Measurements from ENCODE around the gene PCDHGB3. TPM values are rescaled to one million over a fixed set of nuclear protein-coding genes. Genes with fewer than 3 reads are reported as not detected.
A peak's percentile ranks its signal among the peaks of the same experiment; 100 is the strongest.
"Not testable (repeated sequence)": the region's sequence is repeated elsewhere in the genome, so short reads cannot be mapped to it uniquely, and the experiment has no call there.

The PCDHGB3 gene
- total and polyA plus RNA-seq, 2 donors, result 1.4 to 7.3 TPM

- H3K4me3 ChIP-seq (ENCODE audit: low read depth, low read length); DNase-seq (ENCODE audit: extremely low spot score); H3K36me3 ChIP-seq (ENCODE audit: insufficient read depth); H3K27ac ChIP-seq (ENCODE audit: low read depth); H3K4me1 ChIP-seq (ENCODE audit: insufficient read depth): not testable (repeated sequence)
- WGBS, result 45% methylated on average over 25 of the region's 35 CpGs
Observed at GRCh38 chr5:141346017-141346416, 24.0 kb upstream of the PCDHGB3 start.

GRCh38 chr5:141349917-141350619 lies 20.0 kb upstream of the PCDHGB3 start, which contains the start of gene PCDHGB1:
Gene PCDHGB1, plus strand, starts transcription at chr5:141350099. Its CDS starts 162 bp downstream, at chr5:141350261.
- Histone ChIP-seq H3K36me3 (ENCODE audit: insufficient read depth) (no peaks in the 10 kb centered on the region), H3K4me3 (ENCODE audit: low read depth, low read length) (no peak within 1 kb of the TSS), H3K4me1 (ENCODE audit: insufficient read depth) (no peaks in the 10 kb centered on the region), H3K27ac (ENCODE audit: low read depth) (no peak within 1 kb of the TSS)
- 26% methylated on average over 29 of the region's 29 CpGs for WGBS
- no peak for DNase-seq (ENCODE audit: extremely low spot score)

GRCh38 chr5:141351591-141351990 lies 18.5 kb upstream of the PCDHGB3 start:
- 33% methylated on average over 32 of the region's 36 CpGs for WGBS
- H3K4me3 ChIP-seq (ENCODE audit: low read depth, low read length), result no peak overlapping the region
- no peak for DNase-seq (ENCODE audit: extremely low spot score)
- H3K27ac ChIP-seq (ENCODE audit: low read depth), result no peak overlapping the region
- no peaks in the 10 kb centered on the region for H3K4me1 ChIP-seq (ENCODE audit: insufficient read depth)
- H3K36me3 ChIP-seq (ENCODE audit: insufficient read depth), result no peaks in the 10 kb centered on the region

GRCh38 chr5:141354900-141355469 lies 15.1 kb upstream of the PCDHGB3 start, which contains the start of gene PCDHGA4:
Gene PCDHGA4, plus strand, starts transcription at chr5:141355021. Its CDS starts 87 bp downstream, at chr5:141355108.
- no peaks in the 10 kb centered on the region for H3K36me3 ChIP-seq (ENCODE audit: insufficient read depth)
- H3K4me1 ChIP-seq (ENCODE audit: insufficient read depth), result no peaks in the 10 kb centered on the region
- WGBS, result 14% methylated on average over 29 of the region's 29 CpGs
- no peak for DNase-seq (ENCODE audit: extremely low spot score)
- peak within 1 kb of the TSS; percentile 10 for H3K4me3 ChIP-seq (ENCODE audit: low read depth, low read length)
- no peak within 1 kb of the TSS for H3K27ac ChIP-seq (ENCODE audit: low read depth)

- WGBS, result 49% methylated on average over 24 of the region's 24 CpGs
- H3K36me3 ChIP-seq (ENCODE audit: insufficient read depth), result no peaks in the 10 kb centered on the region
- DNase-seq (ENCODE audit: extremely low spot score), result no peak
- no peaks in the 10 kb centered on the region for H3K4me1 ChIP-seq (ENCODE audit: insufficient read depth)
- H3K27ac ChIP-seq (ENCODE audit: low read depth), result no peak overlapping the region
- no peak overlapping the region for H3K4me3 ChIP-seq (ENCODE audit: low read depth, low read length)
Observed at GRCh38 chr5:141355641-141356040, 14.4 kb upstream of the PCDHGB3 start.

GRCh38 chr5:141356133-141356532 lies 13.9 kb upstream of the PCDHGB3 start:
- Histone ChIP-seq H3K27ac (ENCODE audit: low read depth) (no peak overlapping the region), H3K36me3 (ENCODE audit: insufficient read depth) (no peaks in the 10 kb centered on the region), H3K4me3 (ENCODE audit: low read depth, low read length) (no peak overlapping the region), H3K4me1 (ENCODE audit: insufficient read depth) (no peaks in the 10 kb centered on the region)
- DNase-seq (ENCODE audit: extremely low spot score), result no peak
- 75% methylated on average over 5 of the region's 5 CpGs for WGBS

GRCh38 chr5:141356950-141357349 lies 13.1 kb upstream of the PCDHGB3 start:
- no peaks in the 10 kb centered on the region for H3K4me1 ChIP-seq (ENCODE audit: insufficient read depth)
- 49% methylated on average over 19 of the region's 19 CpGs for WGBS
- DNase-seq (ENCODE audit: extremely low spot score), result no peak
- no peaks in the 10 kb centered on the region for H3K36me3 ChIP-seq (ENCODE audit: insufficient read depth)
- H3K27ac ChIP-seq (ENCODE audit: low read depth), result no peak overlapping the region
- H3K4me3 ChIP-seq (ENCODE audit: low read depth, low read length), result no peak overlapping the region

GRCh38 chr5:141359790-141360426 lies 10.1 kb upstream of the PCDHGB3 start, which contains the start of gene PCDHGB2:
Gene PCDHGB2, plus strand, starts transcription at chr5:141359994. Its CDS starts 142 bp downstream, at chr5:141360136.
- H3K36me3 ChIP-seq (ENCODE audit: insufficient read depth), result no peaks in the 10 kb centered on the region
- H3K4me3 ChIP-seq (ENCODE audit: low read depth, low read length), result peak within 1 kb of the TSS; percentile 1
- WGBS, result 19% methylated on average over 24 of the region's 24 CpGs
- no peaks in the 10 kb centered on the region for H3K4me1 ChIP-seq (ENCODE audit: insufficient read depth)
- no peak within 1 kb of the TSS for H3K27ac ChIP-seq (ENCODE audit: low read depth)
- no peak for DNase-seq (ENCODE audit: extremely low spot score)

GRCh38 chr5:141360685-141361084 lies 9.4 kb upstream of the PCDHGB3 start:
- H3K36me3 ChIP-seq (ENCODE audit: insufficient read depth), result no peaks in the 10 kb centered on the region
- 32% methylated on average over 15 of the region's 15 CpGs for WGBS
- H3K4me1 ChIP-seq (ENCODE audit: insufficient read depth), result no peaks in the 10 kb centered on the region
- no peak overlapping the region for H3K4me3 ChIP-seq (ENCODE audit: low read depth, low read length)
- no peak for DNase-seq (ENCODE audit: extremely low spot score)
- H3K27ac ChIP-seq (ENCODE audit: low read depth), result no peak overlapping the region

GRCh38 chr5:141362719-141363118 lies 7.3 kb upstream of the PCDHGB3 start:
- Histone ChIP-seq H3K4me3 (ENCODE audit: low read depth, low read length) (no peak overlapping the region), H3K27ac (ENCODE audit: low read depth) (no peak overlapping the region), H3K36me3 (ENCODE audit: insufficient read depth) (no peaks in the 10 kb centered on the region), H3K4me1 (ENCODE audit: insufficient read depth) (no peaks in the 10 kb centered on the region)
- no peak for DNase-seq (ENCODE audit: extremely low spot score)

- no peak for DNase-seq (ENCODE audit: extremely low spot score)
- 15% methylated on average over 34 of the region's 34 CpGs for WGBS
- Histone ChIP-seq H3K27ac (ENCODE audit: low read depth) (no peak within 1 kb of the TSS), H3K4me1 (ENCODE audit: insufficient read depth) (no peaks in the 10 kb centered on the region), H3K36me3 (ENCODE audit: insufficient read depth) (no peaks in the 10 kb centered on the region), H3K4me3 (ENCODE audit: low read depth, low read length) (peak within 1 kb of the TSS; percentile 2)
Observed at GRCh38 chr5:141363952-141364660, 5.9 kb upstream of the PCDHGB3 start, which contains the start of gene PCDHGA5. Gene PCDHGA5, plus strand, starts transcription at chr5:141364162. Its CDS starts 169 bp downstream, at chr5:141364331.

- no peak overlapping the region for H3K27ac ChIP-seq (ENCODE audit: low read depth)
- no peak overlapping the region for H3K4me3 ChIP-seq (ENCODE audit: low read depth, low read length)
- H3K4me1 ChIP-seq (ENCODE audit: insufficient read depth), result no peaks in the 10 kb centered on the region
- WGBS, result 35% methylated on average over 46 of the region's 46 CpGs
- no peak for DNase-seq (ENCODE audit: extremely low spot score)
- no peaks in the 10 kb centered on the region for H3K36me3 ChIP-seq (ENCODE audit: insufficient read depth)
Observed at GRCh38 chr5:141366016-141366896, 3.8 kb upstream of the PCDHGB3 start.

Measured in urinary bladder (tissue), 4 donors.